Activated T-cell treated with anti-CD3 and anti-CD28 coated beads, Interleukin-2, amount 50 U/mL, for 24 hours (primary cell): ENCODE results near the gene E2F1.
"Not testable (repeated sequence)": the region's sequence is repeated elsewhere in the genome, so short reads cannot be mapped to it uniquely, and the experiment has no call there.

ENCODE experiments used
- DNase-seq: peaks from one replicate; pipeline ENCODE4 v3.0.0-alpha.2; 2020
- H3K27ac Mint-ChIP-seq: 2 replicates; pipeline ENCODE4 v1.8.0; 2020; ENCODE audit warnings: mild to moderate bottlenecking, mixed read lengths
- H3K27me3 Mint-ChIP-seq: 2 replicates; pipeline ENCODE4 v1.8.0; 2020; ENCODE audit warnings: mixed read lengths
- H3K36me3 Mint-ChIP-seq: 2 replicates; pipeline ENCODE4 v1.8.0; 2020; ENCODE audit warnings: low read depth, mixed read lengths
- H3K4me1 Mint-ChIP-seq: 2 replicates; pipeline ENCODE4 v1.8.0; 2020; ENCODE audit warnings: low read depth, mixed read lengths
- H3K4me3 Mint-ChIP-seq: 2 replicates; pipeline ENCODE4 v1.8.0; 2020; ENCODE audit warnings: mild to moderate bottlenecking, moderate library complexity, mixed read lengths
- H3K9me3 Mint-ChIP-seq: 2 replicates; pipeline ENCODE4 v1.8.0; 2020; ENCODE audit warnings: mixed read lengths

The E2F1 gene

DNA sequence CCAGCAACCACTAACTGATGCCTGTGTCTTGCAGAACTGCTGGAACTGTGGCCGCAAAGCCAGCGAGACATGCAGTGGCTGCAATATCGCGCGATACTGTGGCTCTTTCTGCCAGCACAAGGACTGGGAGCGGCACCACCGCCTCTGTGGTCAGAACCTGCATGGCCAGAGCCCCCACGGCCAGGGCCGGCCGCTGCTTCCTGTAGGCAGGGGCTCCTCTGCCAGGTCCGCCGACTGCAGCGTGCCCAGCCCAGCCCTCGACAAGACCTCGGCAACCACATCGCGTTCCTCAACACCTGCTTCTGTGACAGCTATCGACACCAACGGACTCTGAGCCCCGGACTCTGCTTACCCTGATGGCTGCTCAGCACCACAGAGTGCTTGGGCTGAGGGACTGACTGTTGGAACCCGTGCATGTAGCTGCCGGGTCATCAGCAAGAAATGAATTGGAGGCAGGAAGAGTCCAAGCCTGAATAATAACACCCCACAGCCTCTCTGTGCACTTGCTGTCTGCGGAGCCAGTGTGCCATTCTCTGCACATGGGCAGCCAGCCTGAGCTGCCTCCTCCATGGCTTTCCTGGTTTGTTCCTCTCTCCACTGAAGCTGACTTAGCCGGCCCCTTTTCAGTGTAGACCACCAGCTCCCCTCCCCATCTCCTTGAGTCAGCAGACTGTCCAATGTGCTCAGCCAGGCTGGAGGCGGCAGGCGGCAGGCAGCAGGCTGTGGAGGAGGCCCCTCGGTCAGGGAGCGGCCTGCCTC lies 41.7 kb downstream of the E2F1 start:
- Mint-ChIP-seq H3K27ac (no peak overlapping the region), H3K9me3 (no peaks in the 10 kb centered on the region), H3K4me1 (peaks cover 20% of the 10 kb centered on the region)

DNA sequence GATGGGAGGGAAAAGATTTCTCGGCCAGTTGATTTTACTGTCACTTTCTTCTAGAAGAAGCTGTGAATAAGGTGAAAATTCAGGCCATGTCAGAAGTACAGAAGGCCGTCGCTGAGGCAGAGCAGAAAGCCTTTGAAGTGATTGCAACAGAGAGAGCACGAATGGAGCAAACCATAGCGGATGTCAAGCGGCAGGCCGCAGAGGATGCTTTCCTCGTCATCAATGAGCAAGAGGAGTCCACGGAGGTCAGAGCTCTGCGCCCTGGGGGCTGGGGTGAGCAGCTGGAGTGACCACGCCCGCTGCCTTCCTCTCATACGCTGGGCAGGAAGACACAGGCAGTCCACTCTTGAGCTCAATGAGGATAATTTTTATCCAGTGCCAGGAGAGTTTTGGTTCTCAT lies 45.9 kb downstream of the E2F1 start:
- peaks cover 67% of the 10 kb centered on the region for H3K36me3 Mint-ChIP-seq

More for the DNA sequence above, 41.7 kb downstream of the E2F1 start:
- Mint-ChIP-seq H3K36me3 (peaks cover 54% of the 10 kb centered on the region), H3K4me3 (no peak overlapping the region), H3K27me3 (no peaks in the 10 kb centered on the region)
- no peak for DNase-seq

DNA sequence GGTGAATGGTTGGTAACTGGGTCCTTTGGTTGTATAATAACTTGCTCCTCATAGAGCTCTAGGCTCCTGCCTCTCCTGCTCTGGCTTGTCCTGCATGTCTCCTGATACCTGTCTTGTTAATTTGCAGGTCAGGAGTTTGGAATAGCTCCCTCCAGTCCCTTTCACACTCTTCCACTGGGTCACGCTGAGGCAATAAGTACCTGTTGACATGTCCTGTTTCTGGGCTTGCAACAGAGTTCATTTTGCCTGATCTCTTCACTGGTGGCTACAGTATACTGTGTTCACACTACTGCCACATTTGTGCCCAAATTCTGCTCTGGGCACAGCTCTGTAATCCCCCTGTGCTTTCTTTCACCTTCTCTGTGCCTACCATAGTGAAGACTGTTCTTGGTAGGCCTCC lies 49.4 kb downstream of the E2F1 start:
- Mint-ChIP-seq H3K27ac (no peak overlapping the region), H3K4me1 (peaks cover 5% of the 10 kb centered on the region), H3K4me3 (no peak overlapping the region), H3K9me3 (no peaks in the 10 kb centered on the region), H3K27me3 (no peaks in the 10 kb centered on the region), H3K36me3 (peaks cover 58% of the 10 kb centered on the region)
- no peak for DNase-seq

More for the DNA sequence above, 45.9 kb downstream of the E2F1 start:
- no peaks in the 10 kb centered on the region for H3K27me3 Mint-ChIP-seq
- H3K27ac Mint-ChIP-seq, result no peak overlapping the region
- no peak overlapping the region for H3K4me3 Mint-ChIP-seq
- no peak for DNase-seq
- no peaks in the 10 kb centered on the region for H3K4me1 Mint-ChIP-seq
- H3K9me3 Mint-ChIP-seq, result no peaks in the 10 kb centered on the region

DNA sequence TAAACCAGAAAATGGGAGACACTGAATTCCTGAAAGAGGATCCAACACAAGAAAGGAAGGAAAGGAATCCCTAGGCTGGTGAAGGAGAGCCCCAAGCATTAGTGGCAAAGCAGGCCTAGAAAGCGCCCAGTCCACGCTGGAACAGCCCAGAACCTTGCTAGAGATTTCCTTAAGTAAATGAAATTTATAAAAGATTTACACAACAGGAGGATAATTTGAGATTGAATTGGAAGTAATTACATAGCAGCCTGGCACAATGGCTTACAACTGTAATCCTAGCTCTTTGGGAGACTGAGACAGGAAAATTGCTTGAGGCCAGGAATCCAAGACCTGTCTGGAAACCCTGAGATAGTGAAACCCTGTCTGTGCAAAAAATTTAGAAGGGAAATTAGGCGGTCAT lies 50.8 kb downstream of the E2F1 start:
- Mint-ChIP-seq H3K27me3 (no peaks in the 10 kb centered on the region), H3K9me3 (no peaks in the 10 kb centered on the region), H3K36me3 (peaks cover 59% of the 10 kb centered on the region), H3K4me1 (peaks cover 5% of the 10 kb centered on the region), H3K27ac (no peak overlapping the region), H3K4me3 (no peak overlapping the region)
- no peak for DNase-seq

DNA sequence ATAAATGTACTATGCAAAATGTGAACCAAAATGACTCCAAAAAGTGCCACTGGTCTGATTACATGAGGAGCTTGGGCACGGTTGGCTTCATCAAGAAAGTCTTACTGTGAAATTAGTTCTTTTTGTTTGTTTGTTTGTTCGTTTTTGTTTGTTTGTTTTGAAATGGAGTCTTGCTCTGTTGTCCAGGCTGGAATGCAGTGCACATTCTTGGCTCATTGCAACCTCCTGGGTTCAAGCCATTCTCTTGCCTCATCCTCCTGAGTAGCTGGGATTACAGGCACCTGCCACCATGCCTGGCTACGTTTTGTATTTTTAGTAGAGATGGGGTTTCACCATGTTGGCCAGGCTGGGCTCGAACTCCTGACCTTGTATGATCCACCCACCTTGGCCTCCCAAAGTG lies 54.3 kb downstream of the E2F1 start:
- not testable (repeated sequence) for H3K4me1 Mint-ChIP-seq, H3K27ac Mint-ChIP-seq, H3K4me3 Mint-ChIP-seq, H3K9me3 Mint-ChIP-seq, H3K27me3 Mint-ChIP-seq, DNase-seq
- peaks cover 61% of the 10 kb centered on the region for H3K36me3 Mint-ChIP-seq

DNA sequence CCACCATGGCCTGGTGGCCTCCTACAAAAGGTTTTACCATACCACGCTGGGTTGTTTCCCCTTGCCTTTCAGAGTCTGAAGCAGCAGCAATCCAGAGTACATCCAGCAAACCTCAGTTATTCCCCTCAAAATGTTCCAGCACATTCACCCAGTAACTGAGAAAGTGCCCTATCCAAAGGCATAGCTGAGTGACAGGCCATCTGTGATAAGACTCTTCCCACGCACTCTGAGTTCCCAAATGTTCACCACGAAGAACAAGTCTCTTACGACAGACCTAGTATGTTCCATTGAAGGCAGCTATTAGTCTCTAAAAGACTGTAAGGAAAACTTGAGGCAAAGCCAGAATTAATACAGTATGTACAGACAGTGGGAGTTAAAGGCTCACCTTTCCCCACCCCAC lies 55.7 kb downstream of the E2F1 start:
- no peak for DNase-seq
- H3K4me3 Mint-ChIP-seq, result no peak overlapping the region
- H3K9me3 Mint-ChIP-seq, result no peaks in the 10 kb centered on the region
- no peaks in the 10 kb centered on the region for H3K27me3 Mint-ChIP-seq
- H3K4me1 Mint-ChIP-seq, result peaks cover 5% of the 10 kb centered on the region
- peaks cover 68% of the 10 kb centered on the region for H3K36me3 Mint-ChIP-seq
- H3K27ac Mint-ChIP-seq, result peak overlapping the region; percentile 59

DNA sequence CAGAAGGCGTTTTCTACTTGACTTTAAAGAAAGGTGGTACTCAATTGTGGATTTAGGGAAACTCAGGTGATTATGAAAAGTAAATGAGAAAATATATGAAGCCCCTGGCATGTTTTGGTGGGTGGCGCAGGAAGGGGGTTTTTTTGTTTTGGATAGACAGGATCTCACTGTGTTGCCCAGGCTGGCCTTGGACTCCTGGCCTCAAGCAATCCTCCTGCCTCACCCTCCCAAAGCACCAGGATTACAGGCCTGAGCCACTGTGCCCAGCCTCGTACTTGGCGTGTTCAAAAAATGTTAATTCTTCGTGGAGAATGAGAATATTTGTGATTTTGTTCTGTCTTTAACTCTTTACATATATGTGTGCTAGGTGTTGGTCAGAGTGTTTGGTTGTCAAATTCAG lies 56.2 kb downstream of the E2F1 start:
- Mint-ChIP-seq H3K27me3 (no peaks in the 10 kb centered on the region), H3K4me3 (no peak overlapping the region), H3K4me1 (peaks cover 5% of the 10 kb centered on the region), H3K36me3 (peaks cover 73% of the 10 kb centered on the region), H3K27ac (peak overlapping the region; percentile 59), H3K9me3 (no peaks in the 10 kb centered on the region)
- no peak for DNase-seq

DNA sequence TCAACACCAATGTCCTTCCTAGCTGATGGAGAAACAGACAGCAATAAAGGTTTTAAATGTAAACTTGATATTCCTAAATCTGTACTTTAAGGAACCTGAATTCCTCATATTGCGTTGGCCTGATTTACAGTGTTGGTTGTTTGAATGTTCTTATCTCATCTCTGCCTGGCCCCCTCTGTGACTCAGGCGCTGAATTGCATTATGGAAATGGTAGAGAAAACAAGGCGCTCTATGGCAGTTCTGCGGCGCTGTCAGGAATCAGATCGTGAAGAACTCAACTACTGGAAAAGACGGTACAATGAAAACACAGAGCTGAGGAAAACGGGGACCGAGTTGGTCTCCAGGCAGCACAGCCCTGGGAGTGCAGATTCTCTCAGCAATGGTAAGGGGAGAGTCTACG lies 56.7 kb downstream of the E2F1 start:
- no peak overlapping the region for H3K4me3 Mint-ChIP-seq
- no peaks in the 10 kb centered on the region for H3K9me3 Mint-ChIP-seq
- DNase-seq, result no peak
- H3K4me1 Mint-ChIP-seq, result peaks cover 8% of the 10 kb centered on the region
- peaks cover 75% of the 10 kb centered on the region for H3K36me3 Mint-ChIP-seq
- peak overlapping the region; percentile 35 for H3K27ac Mint-ChIP-seq
- no peaks in the 10 kb centered on the region for H3K27me3 Mint-ChIP-seq

DNA sequence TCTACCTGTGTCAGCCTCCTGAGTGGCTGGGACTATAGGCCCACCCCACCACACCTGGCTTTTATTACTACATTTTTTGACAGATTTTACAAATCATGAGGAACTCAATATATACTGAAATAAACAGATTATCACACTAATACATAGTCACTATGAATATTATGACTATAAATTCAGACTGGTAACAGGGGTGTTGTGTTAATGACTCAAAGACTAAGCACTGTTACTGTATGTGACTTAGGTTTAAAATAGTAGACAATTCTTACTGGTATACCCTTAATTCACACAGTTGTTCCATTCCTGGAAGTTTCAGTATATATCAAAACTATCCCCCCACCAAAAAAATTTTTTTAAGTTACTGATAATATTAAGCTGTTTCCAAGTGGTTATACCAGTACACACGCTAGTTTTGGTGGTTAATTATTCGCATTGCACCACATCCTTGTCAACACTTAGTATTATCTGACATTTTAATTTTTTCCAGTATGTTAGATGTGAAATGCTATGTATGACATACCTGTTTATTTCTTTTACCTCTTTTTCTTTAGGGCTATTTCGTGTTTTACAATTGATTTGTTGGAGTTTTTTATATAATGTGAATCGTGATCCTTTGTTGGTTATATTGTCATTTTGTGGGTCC lies 58.5 kb downstream of the E2F1 start:
- Mint-ChIP-seq H3K9me3 (no peaks in the 10 kb centered on the region), H3K4me1 (peaks cover 18% of the 10 kb centered on the region), H3K36me3 (peaks cover 88% of the 10 kb centered on the region), H3K4me3 (no peak overlapping the region), H3K27me3 (no peaks in the 10 kb centered on the region), H3K27ac (peak overlapping the region; percentile 55)
- no peak for DNase-seq

DNA sequence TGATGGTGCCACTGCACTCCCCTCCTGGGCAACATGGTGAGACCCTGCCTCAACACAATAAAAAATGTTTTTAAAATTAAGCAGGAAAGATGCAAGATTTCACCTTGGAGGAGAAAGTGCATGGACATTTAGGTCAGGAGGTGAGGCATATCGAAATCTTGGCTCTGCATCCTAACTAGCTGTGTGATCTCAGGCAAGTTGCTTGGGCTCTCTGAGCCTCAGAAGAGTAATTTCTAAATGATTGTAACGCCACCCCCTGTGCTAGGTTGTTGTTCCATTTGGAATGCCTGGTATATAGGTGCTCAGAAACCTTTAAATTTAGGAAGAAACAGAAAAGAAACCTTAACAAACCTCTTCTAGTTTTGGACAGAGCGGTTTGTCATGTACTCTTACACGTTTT lies 60.0 kb downstream of the E2F1 start:
- Mint-ChIP-seq H3K36me3 (peaks cover 85% of the 10 kb centered on the region), H3K4me3 (no peak overlapping the region), H3K27ac (no peak overlapping the region), H3K4me1 (peaks cover 22% of the 10 kb centered on the region), H3K9me3 (no peaks in the 10 kb centered on the region), H3K27me3 (no peaks in the 10 kb centered on the region)
- no peak for DNase-seq
